Progenitor cell of endocrine pancreas (in vitro differentiated cells): ENCODE measurements around the gene GNS. TPM values are rescaled to one million over a fixed set of nuclear protein-coding genes. Genes with fewer than 3 reads are reported as not detected.

ENCODE experiments used
- DNase-seq: peaks from one replicate; pipeline ENCODE4 v3.0.0; 2021; ENCODE audit warnings: low spot score; ENCODE audit not compliant: unreplicated experiment
- H3K27ac Mint-ChIP-seq: 2 replicates; pipeline ENCODE4 v1.8.0; 2021; ENCODE audit warnings: mild to moderate bottlenecking, moderate library complexity, mixed read lengths
- H3K27me3 Mint-ChIP-seq: 2 replicates; pipeline ENCODE4 v1.8.0; 2021; ENCODE audit warnings: mixed read lengths
- H3K36me3 Mint-ChIP-seq: 2 replicates; pipeline ENCODE4 v1.8.0; 2022; ENCODE audit warnings: mixed read lengths; ENCODE audit not compliant: insufficient read depth
- H3K4me1 Mint-ChIP-seq: 2 replicates; pipeline ENCODE4 v1.8.0; 2021; ENCODE audit warnings: low read depth, mixed read lengths
- H3K4me3 Mint-ChIP-seq: 2 replicates; pipeline ENCODE4 v1.8.0; 2021; ENCODE audit warnings: low read depth, mild to moderate bottlenecking, moderate library complexity, mixed read lengths
- H3K9me3 Mint-ChIP-seq: 2 replicates; pipeline ENCODE4 v1.8.0; 2021; ENCODE audit warnings: low read depth, mixed read lengths
- total RNA-seq: library from RNA; stranded (reverse); gene quantifications from 2 replicates; pipeline ENCODE4 v1.2.1, GENCODE V29; 2021
- TF ChIP-seq, protein P1 (sequence below): fragments of 200-600 bp; sonication (generic); IDR thresholded peaks from one replicate; pipeline ENCODE4 v1.5.0; 2021; ENCODE audit warnings: antibody characterized with exemption, mild to moderate bottlenecking; ENCODE audit not compliant: unreplicated experiment

The GNS gene
- total RNA-seq, 1 donor from 2014 or later, result 78.8 TPM

DNA sequence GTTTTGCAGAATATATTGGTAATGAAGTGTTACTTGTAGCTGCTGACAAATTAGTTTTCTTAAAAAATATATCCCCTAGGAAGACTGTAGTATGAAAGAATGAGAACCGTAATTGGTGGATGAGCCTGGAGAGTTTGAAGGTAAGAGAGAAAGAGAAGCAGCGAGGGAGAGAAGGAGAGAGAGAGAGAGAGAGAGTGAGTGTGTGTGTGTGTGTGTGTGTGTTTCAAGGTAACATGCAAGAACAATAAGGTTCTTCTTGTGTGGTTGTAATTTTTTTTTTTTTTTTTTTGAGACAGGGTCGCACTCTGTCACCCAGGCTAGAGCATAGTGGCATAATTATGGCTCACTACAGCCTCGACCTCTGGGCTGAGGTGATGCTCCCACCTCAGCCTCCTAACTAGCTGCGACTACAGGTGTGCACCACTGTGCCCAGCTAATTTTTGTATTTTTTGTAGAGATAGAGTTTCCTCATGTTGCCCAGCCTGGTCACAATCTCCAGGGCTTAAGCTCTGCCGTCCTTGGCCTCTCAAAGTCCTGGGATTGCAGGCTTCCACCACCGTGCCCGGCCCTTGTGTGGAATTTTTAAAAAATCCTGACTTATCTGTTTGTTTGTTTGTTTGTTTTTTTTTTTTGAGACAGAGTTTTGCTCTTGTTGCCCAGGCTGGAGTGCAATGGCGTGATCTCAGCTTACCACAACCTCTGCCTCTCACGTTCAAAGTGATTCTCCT, 75.2 kb downstream of the GNS start:
- Mint-ChIP-seq H3K27ac (no peak overlapping the region), H3K9me3 (no peaks in the 10 kb centered on the region), H3K4me1 (peaks cover 17% of the 10 kb centered on the region), H3K36me3 (peaks cover 6% of the 10 kb centered on the region), H3K27me3 (no peaks in the 10 kb centered on the region), H3K4me3 (no peak overlapping the region)
- TF ChIP-seq, protein P1, sequence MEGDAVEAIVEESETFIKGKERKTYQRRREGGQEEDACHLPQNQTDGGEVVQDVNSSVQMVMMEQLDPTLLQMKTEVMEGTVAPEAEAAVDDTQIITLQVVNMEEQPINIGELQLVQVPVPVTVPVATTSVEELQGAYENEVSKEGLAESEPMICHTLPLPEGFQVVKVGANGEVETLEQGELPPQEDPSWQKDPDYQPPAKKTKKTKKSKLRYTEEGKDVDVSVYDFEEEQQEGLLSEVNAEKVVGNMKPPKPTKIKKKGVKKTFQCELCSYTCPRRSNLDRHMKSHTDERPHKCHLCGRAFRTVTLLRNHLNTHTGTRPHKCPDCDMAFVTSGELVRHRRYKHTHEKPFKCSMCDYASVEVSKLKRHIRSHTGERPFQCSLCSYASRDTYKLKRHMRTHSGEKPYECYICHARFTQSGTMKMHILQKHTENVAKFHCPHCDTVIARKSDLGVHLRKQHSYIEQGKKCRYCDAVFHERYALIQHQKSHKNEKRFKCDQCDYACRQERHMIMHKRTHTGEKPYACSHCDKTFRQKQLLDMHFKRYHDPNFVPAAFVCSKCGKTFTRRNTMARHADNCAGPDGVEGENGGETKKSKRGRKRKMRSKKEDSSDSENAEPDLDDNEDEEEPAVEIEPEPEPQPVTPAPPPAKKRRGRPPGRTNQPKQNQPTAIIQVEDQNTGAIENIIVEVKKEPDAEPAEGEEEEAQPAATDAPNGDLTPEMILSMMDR, result no peak
- DNase-seq, result no peak

DNA sequence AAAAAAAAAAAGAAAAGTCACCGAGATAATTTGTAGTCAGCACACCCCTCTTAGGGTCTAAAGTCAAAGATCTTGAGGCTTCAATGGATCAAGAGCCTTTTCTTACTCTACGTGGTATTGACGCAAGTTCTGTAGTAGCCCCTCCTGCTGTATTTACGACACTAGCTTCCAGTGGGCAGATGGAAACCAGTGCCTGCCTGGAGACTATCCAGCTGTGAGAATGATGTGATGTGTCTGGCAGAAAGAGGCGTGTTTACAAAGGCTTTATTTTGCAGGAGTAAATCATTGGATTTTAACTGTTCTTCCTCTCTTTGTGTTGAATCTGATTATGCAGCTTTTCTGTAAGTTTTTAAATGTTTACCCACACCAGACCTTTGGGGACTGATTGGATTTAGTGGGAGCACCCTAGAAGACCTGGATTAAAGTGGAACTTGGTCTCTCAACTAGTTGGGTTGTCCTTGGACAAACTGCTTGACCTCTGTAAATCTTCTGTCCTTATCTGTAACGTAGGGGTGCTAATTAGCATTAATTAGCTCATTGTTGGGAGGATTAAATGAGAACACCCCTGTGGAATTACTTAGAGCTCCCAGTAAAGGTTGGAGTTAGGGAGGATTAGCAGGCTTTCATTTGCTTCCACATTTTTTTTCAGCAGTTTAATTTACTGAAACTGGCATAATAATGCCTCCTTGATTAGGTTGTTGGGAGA, 76.5 kb downstream of the GNS start:
- H3K27ac Mint-ChIP-seq, result no peak overlapping the region
- H3K9me3 Mint-ChIP-seq, result no peaks in the 10 kb centered on the region
- DNase-seq, result no peak
- no peak overlapping the region for H3K4me3 Mint-ChIP-seq
- peaks cover 6% of the 10 kb centered on the region for H3K36me3 Mint-ChIP-seq
- H3K27me3 Mint-ChIP-seq, result no peaks in the 10 kb centered on the region
- TF ChIP-seq, protein P1, result no peak
- H3K4me1 Mint-ChIP-seq, result peaks cover 17% of the 10 kb centered on the region

DNA sequence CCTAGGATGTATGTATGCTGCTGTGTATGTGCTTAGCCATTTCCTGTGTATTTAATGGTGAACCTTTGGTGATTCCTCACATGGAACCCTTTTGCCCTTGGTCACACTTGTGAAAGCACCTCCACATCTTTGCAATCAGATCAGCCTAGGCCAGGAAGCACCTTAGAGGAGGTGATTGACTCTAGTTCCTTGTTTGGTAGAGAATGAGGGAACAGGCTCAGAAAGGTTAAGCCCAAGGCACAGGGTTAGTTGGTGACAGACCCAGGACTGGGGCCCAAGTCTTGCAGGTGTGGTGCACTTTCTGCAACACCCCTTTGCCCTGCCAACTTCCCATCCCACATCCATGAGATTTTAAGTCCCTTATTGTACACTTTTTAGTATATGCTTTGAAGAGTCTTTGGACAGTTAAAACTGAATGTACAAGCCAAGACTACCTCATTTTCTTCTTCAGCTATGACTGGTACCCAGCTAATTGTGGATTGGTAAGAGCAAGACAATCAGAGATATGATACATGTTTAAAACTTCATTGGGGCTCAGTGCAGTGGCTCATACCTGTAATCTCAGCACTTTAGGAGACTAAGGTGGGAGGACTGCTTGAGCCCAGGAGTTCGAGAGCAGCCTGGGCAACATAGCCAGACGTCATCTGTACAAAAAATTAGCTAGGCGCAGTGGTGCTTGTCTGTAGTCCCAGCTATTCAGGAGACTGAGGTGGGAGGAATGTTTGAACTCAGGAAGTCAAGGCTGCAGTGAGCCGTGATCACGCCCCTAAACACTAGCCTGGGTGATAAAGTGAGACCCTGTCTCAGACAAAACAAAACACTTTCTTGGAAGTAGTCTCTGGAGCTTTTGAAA, 77.8 kb downstream of the GNS start:
- Mint-ChIP-seq H3K4me1 (peaks cover 17% of the 10 kb centered on the region), H3K27ac (no peak overlapping the region)
- TF ChIP-seq, protein P1, result no peak

DNA sequence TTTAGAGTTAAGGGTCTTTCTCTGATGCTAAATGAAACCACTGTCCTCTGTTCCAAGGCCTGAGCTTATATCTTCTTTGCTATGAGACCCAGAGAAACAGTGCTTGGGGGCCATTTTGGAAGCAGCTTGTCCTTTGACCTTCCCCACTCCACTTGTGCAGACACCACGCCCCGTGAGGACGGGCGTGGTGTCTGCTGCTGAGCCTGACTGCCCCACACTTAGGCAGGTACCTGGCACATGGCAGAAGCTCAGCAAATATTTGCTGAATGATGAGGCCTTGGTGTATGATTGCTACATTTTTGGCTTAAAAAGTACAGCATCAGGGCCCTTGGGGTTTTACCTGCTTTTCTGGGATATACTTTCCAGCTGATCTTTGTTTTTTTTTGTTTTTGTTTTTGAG, 79.0 kb downstream of the GNS start:
- no peak for DNase-seq
- H3K27me3 Mint-ChIP-seq, result no peaks in the 10 kb centered on the region
- H3K9me3 Mint-ChIP-seq, result no peaks in the 10 kb centered on the region
- no peaks in the 10 kb centered on the region for H3K36me3 Mint-ChIP-seq
- TF ChIP-seq, protein P1, result no peak
- H3K4me1 Mint-ChIP-seq, result peaks cover 17% of the 10 kb centered on the region
- no peak overlapping the region for H3K4me3 Mint-ChIP-seq
- H3K27ac Mint-ChIP-seq, result peak overlapping the region; percentile 3

More for the DNA sequence above, 77.8 kb downstream of the GNS start:
- H3K27me3 Mint-ChIP-seq, result no peaks in the 10 kb centered on the region
- no peak for DNase-seq
- no peak overlapping the region for H3K4me3 Mint-ChIP-seq
- H3K36me3 Mint-ChIP-seq, result peaks cover 4% of the 10 kb centered on the region
- H3K9me3 Mint-ChIP-seq, result no peaks in the 10 kb centered on the region

DNA sequence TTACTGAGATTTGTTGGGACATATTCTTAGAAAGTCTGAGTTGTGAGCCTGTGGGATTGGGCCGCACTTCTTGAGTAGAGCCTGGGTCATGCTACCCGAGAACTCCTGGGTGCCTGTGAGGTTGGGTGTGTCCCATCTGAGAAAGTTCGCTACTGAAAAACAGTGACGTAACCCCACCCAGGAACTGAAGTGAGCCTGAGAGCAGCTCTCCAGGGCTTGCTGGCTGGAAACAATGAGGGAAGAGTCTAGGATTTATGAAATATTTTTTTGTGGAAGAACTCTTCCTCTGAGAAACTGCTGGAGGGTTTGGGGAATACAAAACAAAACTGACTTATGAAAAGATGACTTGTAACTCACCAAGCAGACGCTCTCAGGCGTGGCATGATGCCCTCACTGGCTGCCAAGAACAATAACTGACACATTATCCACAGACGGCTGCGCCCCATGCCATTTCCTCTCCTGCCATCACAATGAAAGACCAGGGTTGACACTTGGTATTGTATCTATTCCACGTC, 79.7 kb downstream of the GNS start:
- TF ChIP-seq, protein P1, result no peak
- H3K4me3 Mint-ChIP-seq, result no peak overlapping the region
- no peaks in the 10 kb centered on the region for H3K36me3 Mint-ChIP-seq
- DNase-seq, result no peak
- H3K27me3 Mint-ChIP-seq, result no peaks in the 10 kb centered on the region
- H3K4me1 Mint-ChIP-seq, result peaks cover 19% of the 10 kb centered on the region
- no peaks in the 10 kb centered on the region for H3K9me3 Mint-ChIP-seq
- H3K27ac Mint-ChIP-seq, result peak overlapping the region; percentile 3
